ENCODE measurements around the gene CCDC82.

DNA sequence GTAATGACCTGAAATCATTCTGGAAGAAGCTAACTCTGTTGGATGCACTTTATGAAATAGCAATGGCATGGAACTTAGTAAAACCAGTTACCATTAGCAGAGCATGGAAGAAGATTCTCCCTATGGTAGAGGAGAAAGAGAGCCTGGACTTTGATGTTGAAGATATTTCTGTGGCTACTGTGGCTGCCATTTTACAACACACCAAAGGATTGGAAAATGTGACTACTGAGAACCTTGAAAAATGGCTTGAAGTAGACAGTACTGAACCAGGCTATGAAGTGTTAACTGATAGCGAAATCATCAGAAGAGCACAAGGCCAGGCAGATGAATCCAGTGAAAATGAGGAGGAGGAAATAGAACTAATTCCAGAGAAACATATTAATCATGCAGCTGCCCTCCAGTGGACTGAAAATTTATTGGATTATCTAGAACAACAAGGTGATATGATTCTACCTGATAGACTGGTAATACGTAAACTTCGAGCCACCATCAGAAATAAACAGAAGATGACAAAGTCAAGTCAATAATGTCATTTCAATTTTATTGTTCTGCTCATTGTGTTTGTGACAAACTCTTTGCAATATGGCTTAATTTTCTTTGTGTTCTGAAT is 2.1 kb upstream of the CCDC82 start:
- TF ChIP-seq CTCF (IDR thresholded peaks at IDR 0.05) (no peak), POLR2A (IDR thresholded peaks at IDR 0.05) (no peak), POLR2AphosphoS5 (IDR thresholded peaks at IDR 0.05) (no peak), EP300 (IDR thresholded peaks at IDR 0.05) (no peak)
